GM21423 (cell line): ENCODE data around the gene MEGF8.
A peak's percentile ranks its signal among the peaks of the same experiment; 100 is the strongest.

Experiments
- ATAC-seq: cut with Tn5 transposase; IDR thresholded peaks from one replicate; pipeline ENCODE4 v1.9.1; 2021; ENCODE audit warnings: mild to moderate bottlenecking, moderate library complexity; ENCODE audit not compliant: unreplicated experiment

MEGF8 gene

GRCh38 chr19:42285988-42286348 lies 39.5 kb upstream of the MEGF8 start:
- ATAC-seq, result no peak

GRCh38 chr19:42286349-42287016 lies 39.0 kb upstream of the MEGF8 start:
- no peak for ATAC-seq

GRCh38 chr19:42287017-42287826 lies 38.2 kb upstream of the MEGF8 start:
- ATAC-seq, result no peak

- ATAC-seq, result no peak
Observed at GRCh38 chr19:42287827-42288107, 37.7 kb upstream of the MEGF8 start.

- ATAC-seq, result no peak
Observed at GRCh38 chr19:42288387-42288786, 37.0 kb upstream of the MEGF8 start.

- no peak for ATAC-seq
Observed at GRCh38 chr19:42288881-42289555, 36.4 kb upstream of the MEGF8 start.

GRCh38 chr19:42289556-42290041 lies 35.8 kb upstream of the MEGF8 start:
- ATAC-seq, result no peak

GRCh38 chr19:42290136-42290522 lies 35.3 kb upstream of the MEGF8 start:
- no peak for ATAC-seq

- ATAC-seq, result no peak
Observed at GRCh38 chr19:42290523-42291434, 34.7 kb upstream of the MEGF8 start.

GRCh38 chr19:42291435-42291810 lies 34.0 kb upstream of the MEGF8 start:
- ATAC-seq, result no peak

- ATAC-seq, result no peak
Observed at GRCh38 chr19:42292042-42292960, 33.1 kb upstream of the MEGF8 start.

- no peak for ATAC-seq
Observed at GRCh38 chr19:42292963-42293362, 32.5 kb upstream of the MEGF8 start.

GRCh38 chr19:42293540-42293939 lies 31.9 kb upstream of the MEGF8 start:
- no peak for ATAC-seq

GRCh38 chr19:42293948-42294347 lies 31.5 kb upstream of the MEGF8 start:
- no peak for ATAC-seq

GRCh38 chr19:42294471-42295137 lies 30.8 kb upstream of the MEGF8 start:
- ATAC-seq, result no peak

- ATAC-seq, result no peak
Observed at GRCh38 chr19:42295342-42295741, 30.1 kb upstream of the MEGF8 start.

- peak; percentile 69 for ATAC-seq
Observed at GRCh38 chr19:42295831-42296525, 29.5 kb upstream of the MEGF8 start.

- no peak for ATAC-seq
Observed at GRCh38 chr19:42297039-42297438, 28.4 kb upstream of the MEGF8 start.

GRCh38 chr19:42301646-42302203 lies 23.7 kb upstream of the MEGF8 start, which contains the start of gene PRR19:
TSS of gene PRR19 (plus strand) at chr19:42302132. CDS start at chr19:42309585, 7,453 bp downstream.
- ATAC-seq, result no peak
